SK-MEL-5 (cell line): ENCODE results near the gene CSTPP1. TPM values are rescaled to one million over a fixed set of nuclear protein-coding genes. Genes with fewer than 3 reads are reported as not detected.

ENCODE experiments used
- DNase-seq: peaks from one replicate; pipeline ENCODE4 v3.0.0-alpha.2; 2016; ENCODE audit warnings: low read depth, low spot score
- in situ Hi-C: cut with HindIII; loops from 2 replicates; pipeline ENCODE4 v1.10.0; 2016; ENCODE audit warnings: low sequenced_read_pairs, high pct_unique_total_duplicates, low pct_unique_long_range_greater_than_20kb
- total RNA-seq: library from RNA; depleted of rRNA; stranded (reverse); fragments of >200 nt; shearing (Covaris generic); gene quantifications from 2 replicates; pipeline ENCODE4 v1.2.3, GENCODE V29; 2014

Gene CSTPP1
- total RNA-seq, 1 experiment from 2014 or later: 14.7 TPM

GRCh38 chr11:47003180-47003877, 66.8 kb downstream of the CSTPP1 start:
- in situ Hi-C loops: no loop called here
- DNase-seq: no peak

GRCh38 chr11:47004595-47005033, 68.1 kb downstream of the CSTPP1 start:
- DNase-seq: peak; percentile 55

GRCh38 chr11:47005441-47005840, 68.9 kb downstream of the CSTPP1 start:
- in situ Hi-C loops: no loop called here
- no peak for DNase-seq

More at GRCh38 chr11:47004595-47005033, 68.1 kb downstream of the CSTPP1 start:
- in situ Hi-C loops: no loop called here

GRCh38 chr11:47007579-47007978, 71.0 kb downstream of the CSTPP1 start:
- DNase-seq: no peak
- in situ Hi-C loops: no loop called here

GRCh38 chr11:47010179-47010578, 73.6 kb downstream of the CSTPP1 start:
- in situ Hi-C loops: no loop called here
- no peak for DNase-seq

GRCh38 chr11:47014097-47014496, 77.5 kb downstream of the CSTPP1 start:
- in situ Hi-C loops: no loop called here
- DNase-seq: no peak

GRCh38 chr11:47018637-47019036, 82.1 kb downstream of the CSTPP1 start:
- in situ Hi-C loops: no loop called here
- DNase-seq: no peak

GRCh38 chr11:47020793-47021526, 84.4 kb downstream of the CSTPP1 start:
- in situ Hi-C loops: no loop called here

GRCh38 chr11:47021527-47021818, 84.9 kb downstream of the CSTPP1 start:
- DNase-seq: no peak
- in situ Hi-C loops: no loop called here

More at GRCh38 chr11:47020793-47021526, 84.4 kb downstream of the CSTPP1 start:
- no peak for DNase-seq

- in situ Hi-C loops: no loop called here
Measured at GRCh38 chr11:47021965-47022364, 85.4 kb downstream of the CSTPP1 start.

GRCh38 chr11:47028195-47029093, 91.9 kb downstream of the CSTPP1 start:
- DNase-seq: peak; percentile 15
- in situ Hi-C loops: no loop called here

More at GRCh38 chr11:47021965-47022364, 85.4 kb downstream of the CSTPP1 start:
- no peak for DNase-seq

- in situ Hi-C loops: no loop called here
- DNase-seq: no peak
Measured at GRCh38 chr11:47033439-47033838, 96.9 kb downstream of the CSTPP1 start.

- in situ Hi-C loops: no loop called here
- DNase-seq: no peak
Measured at GRCh38 chr11:47034091-47034490, 97.5 kb downstream of the CSTPP1 start.

- DNase-seq: no peak
- in situ Hi-C loops: no loop called here
Measured at GRCh38 chr11:47035108-47035507, 98.5 kb downstream of the CSTPP1 start.

- DNase-seq: no peak
- in situ Hi-C loops: no loop called here
Measured at GRCh38 chr11:47044119-47044518, 107.6 kb downstream of the CSTPP1 start.

GRCh38 chr11:47047972-47048371, 111.4 kb downstream of the CSTPP1 start:
- no peak for DNase-seq
- in situ Hi-C loops: no loop called here

- no peak for DNase-seq
- in situ Hi-C loops: no loop called here
Measured at GRCh38 chr11:47050284-47050683, 113.7 kb downstream of the CSTPP1 start.

GRCh38 chr11:47051217-47051616, 114.7 kb downstream of the CSTPP1 start:
- in situ Hi-C loops: no loop called here
- DNase-seq: peak; percentile 10
